ENCODE measurements around the gene LKAAEAR1.

LKAAEAR1 gene

DNA sequence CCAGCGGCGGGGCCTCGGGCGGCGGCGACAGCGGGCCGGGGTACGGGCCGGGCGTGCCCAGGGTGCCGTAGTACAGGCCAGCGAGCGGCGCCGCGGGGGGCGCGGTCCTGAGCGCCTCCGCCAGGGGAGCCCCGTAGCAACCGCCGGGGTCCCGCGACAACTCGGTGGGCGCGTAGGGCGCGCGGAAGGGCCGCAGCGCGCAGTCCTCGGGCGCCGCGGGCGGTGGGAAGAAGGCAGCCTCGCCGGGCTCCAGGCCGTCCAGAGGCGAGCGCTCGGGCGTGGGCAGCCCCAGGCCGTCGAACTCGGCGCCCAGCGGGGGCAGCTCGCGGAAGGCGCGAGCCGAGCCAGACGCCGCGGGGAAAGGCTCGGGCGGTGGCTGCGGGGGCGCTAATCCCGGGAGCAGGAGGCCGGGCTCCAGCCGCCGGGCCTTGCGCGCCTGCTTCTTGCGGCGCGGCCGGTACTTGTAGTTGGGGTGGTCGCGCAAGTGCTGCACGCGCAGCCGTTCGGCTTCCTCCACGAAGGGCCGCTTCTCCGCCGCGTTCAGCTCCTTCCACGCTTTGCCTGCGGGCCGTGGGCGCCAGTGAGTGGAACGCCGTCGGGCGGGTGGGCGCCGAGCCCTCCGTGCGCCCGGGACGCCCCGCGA lies 35.7 kb downstream of the LKAAEAR1 start:
- no peak for DNase-seq

DNA sequence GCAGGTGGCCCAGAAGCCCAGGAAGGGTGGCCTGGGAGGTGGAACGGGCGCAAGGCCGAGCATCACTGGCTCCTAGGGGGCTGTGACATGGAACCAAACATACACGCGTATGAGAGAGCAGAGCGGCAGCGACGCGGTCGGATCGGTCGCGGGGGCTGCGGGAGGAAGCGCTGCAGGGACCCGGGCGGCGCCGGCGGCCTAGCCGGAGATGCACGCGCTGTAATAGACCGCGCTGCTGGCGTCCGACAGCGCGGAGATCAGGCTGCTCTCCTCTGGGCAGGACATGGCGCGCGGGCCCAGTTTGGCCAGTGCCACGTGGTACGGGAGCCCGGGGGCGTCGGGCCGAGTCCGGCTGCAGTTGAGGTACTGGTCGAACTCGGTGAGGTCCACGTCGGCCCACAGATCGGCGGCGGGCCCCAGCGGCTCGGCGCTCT lies 36.2 kb downstream of the LKAAEAR1 start:
- no peak for DNase-seq

DNA sequence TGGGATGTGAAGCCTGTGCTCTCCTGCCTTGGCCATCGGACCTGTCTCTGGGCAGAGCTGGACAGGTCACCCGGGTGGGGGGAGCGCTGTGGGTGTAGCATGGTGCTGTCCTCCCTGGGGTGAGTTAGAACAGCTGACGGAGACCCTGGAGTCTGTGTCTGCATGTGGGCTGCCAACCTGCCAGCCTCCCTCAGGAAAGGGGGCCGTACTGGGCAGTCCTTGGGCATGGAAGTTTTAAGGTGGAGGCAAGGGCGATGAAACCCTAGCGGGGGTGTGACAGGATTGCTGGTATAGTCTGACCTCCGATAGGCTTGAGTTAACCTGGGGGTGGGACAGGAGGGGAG lies 37.2 kb downstream of the LKAAEAR1 start:
- DNase-seq, result no peak

DNA sequence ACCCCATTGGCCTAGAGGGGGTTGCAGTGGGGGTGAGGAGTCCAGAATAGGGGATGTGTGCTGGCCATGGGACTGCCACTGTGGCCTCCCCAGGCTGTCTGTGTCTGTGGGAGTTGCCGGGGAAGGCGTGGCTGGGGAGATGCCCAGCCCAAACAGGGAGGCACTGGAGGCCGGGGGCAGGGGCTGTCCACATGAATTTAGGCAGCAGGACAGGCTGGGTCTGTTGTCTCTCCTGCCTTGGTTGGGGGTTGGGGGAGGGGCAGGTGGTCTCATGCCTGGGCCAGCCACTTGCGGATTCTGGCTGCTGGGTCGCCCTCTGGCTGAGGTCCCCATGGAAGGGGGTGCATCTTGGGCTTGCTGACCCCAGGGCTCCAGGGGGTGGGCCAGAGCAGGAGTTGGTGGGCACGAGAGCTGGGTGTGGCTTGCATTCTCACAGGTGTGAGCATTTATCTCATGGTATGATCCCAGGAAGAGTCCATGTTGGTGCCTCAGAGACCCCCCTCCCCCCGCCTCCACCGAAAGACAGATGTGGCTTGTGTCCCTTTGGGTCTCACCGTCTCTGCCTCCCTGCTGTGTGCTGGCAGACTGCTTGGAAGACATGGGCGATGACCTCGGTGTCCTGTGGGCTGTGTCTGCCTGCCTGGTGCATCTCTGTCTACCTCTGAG lies 38.7 kb downstream of the LKAAEAR1 start:
- DNase-seq, result no peak

DNA sequence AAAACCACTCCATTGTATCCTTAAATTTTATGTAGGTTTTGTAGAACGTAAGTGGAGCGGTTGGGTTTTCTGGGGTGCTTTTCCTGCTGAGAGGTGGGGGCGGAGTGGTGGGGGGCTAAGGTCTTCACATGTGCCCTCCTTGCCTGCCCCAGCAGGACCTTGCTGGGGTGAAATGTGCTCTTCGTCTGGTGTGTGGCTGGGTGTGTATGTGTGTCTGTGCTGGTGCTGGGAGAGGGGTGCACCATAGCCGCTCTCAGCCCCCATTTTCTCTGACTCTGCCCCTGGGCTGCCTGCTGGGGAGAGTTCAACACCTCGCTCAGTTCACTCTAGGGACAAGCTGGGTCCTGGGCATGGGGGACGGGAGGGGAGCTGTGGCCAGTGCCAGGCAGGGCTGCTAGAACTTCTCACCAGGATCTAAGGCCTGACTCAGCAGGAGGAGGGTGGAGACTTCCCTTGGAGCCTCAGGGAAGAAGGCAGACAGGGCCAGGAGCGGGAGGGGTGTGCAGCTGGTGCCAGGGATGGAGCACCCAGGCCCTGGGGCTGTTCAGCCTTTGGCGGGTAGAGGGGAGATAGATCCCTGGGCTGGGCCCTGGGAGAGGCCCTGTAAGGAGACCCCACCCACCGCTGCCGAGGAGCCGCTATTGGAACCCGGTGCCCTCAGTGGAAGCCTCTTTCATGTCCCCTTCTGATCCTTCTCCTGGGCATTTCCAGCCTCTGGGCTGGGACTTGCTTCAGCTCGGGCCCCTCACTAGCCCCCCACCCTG lies 39.5 kb downstream of the LKAAEAR1 start:
- DNase-seq, result peak; percentile 65

DNA sequence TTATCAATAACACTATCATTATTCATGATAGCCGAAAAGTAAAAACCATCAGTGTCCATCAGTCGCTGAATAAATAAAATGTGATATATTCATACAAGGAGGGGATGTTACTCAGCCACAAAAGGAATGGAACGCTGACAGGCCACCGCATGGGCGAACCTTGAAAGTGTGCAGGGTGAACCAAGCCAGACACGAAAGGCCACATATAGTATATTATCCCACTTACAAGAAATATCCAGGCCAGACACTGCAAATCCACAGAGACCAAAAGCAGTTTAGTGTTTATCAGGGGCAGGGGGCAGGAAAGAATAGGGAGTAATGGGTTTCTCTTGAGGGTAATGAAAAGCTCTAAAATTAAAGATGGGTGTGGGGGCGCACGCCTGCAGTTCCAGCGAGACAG lies 40.4 kb downstream of the LKAAEAR1 start:
- no peak for DNase-seq

DNA sequence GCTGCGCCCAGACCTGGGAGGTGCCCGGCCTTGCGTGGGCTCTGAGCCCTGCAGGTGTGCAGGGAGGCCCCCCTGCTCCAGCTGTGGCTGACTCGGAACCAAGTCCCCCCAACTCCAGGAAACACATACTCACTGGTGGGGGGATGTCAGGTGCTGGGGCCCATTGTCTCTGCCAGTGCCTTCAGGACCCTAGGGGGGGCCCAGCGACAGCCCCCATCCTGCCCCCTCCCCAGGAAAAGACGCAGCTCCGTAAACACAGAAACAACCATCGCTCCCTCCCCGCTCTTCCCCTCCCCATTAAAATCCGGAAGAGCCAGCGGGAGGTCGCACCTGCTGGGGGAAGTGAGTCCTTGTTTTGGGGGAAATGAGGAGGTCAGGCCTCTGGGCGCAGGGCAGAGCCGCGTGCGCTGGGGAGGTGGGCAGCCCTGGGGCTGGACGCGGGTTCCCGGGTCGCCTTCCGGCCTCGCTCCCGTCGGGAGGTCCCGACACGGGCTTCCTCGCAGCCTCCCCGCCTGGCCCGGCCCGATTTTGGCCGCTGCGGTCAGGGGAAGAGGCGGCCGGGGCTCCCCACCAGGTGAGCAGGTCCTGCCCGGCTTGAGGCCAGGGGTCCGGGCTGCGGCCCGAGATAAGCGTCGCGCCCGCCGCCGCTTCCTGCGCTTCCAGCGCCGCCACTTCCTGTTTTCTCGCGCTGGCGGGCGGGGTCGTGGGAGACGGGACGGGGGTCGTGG lies 42.0 kb downstream of the LKAAEAR1 start:
- no peak for DNase-seq

DNA sequence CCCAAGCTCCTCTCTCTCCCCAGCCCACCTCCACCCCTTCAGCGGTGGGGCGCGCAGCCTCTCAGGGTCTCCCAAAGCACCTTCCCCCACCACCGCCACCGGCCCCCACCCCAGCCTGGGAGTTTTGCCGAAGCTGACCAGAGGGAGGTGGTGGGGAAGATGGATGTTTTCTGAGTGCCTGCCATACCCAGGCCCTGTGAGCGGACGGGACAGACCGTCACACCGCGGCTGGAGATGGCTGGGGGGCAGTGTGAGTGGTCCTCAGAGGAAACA lies 42.5 kb downstream of the LKAAEAR1 start:
- no peak for DNase-seq

DNA sequence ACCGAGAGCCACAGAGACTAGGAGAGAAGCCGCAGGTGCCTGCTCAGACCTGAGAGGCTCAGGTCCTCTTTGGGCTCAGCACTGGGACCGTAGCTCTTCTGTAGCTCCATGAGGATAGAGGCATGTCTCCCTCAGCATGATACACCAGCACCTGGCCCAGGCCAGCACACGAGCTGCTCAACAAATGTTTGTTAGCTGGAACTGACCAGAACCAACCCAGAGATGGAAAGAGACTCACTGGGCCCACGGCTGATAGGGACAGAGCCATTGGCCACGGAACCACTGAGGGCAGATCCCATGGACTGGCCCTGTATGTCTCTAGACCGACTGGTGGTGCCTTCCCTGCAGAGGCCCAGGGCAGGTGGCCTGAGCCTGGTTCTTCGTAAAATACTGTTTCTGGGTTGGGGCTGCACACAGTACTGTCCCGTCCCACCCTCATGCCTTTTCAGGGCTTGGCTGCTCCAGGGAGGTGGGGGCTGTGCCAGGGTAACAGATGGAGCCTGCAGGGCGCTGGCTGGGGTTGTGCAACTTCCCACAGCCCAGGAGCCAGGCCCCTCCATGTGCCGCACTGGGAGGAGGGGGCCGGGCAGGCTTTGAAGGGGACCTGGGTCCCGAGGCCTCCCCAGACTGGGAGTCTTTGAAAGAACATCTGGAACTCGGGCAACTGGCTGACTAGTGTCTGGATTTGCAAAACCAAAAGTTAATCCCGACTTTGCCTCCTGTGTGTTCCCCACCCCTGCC lies 43.0 kb downstream of the LKAAEAR1 start:
- DNase-seq, result no peak

DNA sequence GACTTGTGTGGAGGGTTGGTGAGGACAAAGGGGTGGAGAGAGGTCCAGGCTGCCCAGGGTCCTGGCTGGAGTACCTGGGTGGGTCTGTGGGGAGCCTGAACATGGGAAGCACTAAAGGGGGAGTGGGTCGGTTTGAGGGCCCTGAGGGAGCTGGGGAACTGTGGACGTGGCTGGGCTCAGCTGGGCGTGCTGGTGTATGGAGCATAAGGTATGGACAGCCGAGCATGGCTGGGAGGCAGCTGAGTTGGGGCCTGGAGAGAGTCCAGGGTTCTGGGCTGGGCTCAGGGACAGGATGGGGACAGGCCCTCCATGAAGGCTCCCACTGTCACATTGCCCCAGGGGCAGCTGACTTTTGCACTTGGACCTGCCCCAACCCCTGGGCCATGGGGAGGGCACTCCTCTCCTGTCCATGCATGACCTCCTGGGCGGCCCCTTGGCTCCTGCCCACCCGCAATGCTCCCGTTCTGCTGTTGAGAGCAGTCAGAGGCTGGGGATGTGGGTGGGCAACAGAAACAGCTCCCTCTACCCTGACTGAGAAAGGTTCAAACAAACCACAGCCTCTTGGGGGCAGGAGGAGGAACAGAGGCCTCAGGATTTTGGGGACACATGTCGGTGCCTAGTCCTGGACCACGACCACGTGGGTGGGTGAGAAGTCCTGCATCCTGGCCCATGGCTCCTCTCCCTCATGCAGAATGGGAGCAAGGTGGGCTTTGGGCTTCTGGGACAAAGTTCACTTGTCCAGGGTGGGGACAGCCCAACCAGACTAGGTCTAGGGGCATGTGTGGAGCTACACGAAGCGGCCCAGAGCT lies 43.8 kb downstream of the LKAAEAR1 start:
- no peak for DNase-seq

DNA sequence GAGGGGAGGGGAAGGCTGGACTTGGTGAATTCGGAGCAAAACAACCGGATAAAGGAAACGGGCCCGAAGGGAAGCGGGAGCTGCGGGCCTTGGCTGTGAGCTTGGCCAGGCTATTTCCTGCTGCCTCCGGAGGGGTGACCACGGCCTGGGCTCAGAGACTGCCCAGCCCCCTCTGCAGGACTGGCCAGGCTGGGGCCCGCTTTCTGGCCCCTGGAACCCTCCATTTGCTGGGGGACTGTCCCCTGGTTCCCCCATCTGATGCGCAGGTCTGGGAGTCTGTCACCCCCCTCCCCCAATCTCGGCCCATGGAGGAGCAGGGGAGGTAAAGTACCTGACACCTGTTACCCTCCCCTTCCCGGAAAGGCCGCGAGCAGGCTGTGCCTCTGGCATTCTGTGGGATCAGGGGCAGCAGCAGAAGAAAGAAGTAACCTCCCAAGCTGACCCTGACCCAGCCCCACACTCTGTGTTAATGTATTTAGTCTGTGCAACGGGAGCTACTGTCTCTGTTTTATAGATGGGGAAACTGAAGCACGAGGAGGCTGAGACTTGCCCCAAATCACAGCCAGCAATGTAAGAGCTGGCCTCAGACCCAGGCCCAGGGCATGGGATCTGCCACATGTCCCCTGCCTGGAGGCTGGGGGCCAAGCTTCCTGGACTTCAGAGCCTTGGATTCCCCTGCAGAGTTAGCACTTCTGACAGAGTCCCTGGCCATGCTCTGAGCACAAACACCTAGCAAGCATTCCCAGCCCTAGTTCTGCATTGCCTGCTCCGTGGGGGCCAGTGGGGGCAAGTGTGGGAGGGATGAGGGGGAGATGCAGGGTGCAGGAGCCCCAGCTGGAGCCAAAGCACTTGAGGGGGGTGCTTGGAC lies 44.7 kb downstream of the LKAAEAR1 start:
- no peak for DNase-seq

DNA sequence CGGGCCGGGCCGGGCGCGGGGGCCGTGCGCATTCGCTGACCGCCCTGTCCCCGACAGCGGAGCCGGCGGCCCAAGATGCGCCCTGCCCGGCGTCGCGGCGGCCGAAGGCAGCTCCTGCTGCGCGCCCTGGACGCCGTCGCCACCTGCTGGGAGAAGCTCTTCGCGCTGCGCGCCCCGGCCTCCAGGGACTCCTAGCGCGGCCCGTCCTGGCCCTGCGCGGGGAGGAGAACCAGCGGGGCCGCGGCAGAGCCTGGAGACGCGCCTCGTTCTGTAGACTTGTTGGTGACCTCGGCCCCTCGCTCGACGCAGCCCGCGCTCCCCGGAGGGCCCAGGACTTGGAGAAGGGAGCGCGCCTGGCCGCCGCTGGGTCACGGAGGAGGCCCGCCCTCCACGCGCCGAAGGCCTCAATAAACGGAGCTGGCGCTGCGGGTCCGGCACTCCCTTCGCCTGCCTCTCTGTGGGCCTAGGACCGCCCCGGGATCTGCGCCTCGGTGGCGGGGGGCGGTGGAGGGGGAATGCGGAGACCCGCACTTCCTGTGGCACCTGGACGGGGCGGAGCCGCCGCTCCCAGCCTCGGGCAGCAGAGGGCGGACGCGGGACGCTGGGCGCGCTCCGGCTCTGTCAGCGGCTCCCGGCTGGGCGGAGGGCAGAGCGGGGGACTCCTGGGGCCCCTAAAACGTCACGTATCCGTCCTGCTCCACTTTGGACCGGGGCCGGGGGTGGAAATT lies 45.5 kb downstream of the LKAAEAR1 start:
- DNase-seq, result no peak

DNA sequence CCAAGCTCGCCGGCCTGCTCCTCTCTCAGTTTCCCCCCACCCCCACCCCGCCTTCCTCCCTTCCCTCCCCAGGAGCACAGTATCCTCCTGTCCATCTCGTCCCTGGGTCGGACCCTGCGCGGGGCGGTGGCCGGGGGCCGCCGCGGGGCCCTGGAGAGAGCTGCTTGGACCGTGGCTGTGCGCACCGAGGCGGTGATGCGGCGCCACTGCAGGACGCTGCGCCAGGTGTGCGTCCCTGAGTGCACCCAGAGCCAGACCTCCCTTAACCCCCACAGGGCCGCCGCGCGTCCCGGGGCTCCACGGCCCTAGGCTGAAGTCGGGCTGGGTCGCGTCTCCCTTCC lies 46.0 kb downstream of the LKAAEAR1 start:
- DNase-seq, result no peak

DNA sequence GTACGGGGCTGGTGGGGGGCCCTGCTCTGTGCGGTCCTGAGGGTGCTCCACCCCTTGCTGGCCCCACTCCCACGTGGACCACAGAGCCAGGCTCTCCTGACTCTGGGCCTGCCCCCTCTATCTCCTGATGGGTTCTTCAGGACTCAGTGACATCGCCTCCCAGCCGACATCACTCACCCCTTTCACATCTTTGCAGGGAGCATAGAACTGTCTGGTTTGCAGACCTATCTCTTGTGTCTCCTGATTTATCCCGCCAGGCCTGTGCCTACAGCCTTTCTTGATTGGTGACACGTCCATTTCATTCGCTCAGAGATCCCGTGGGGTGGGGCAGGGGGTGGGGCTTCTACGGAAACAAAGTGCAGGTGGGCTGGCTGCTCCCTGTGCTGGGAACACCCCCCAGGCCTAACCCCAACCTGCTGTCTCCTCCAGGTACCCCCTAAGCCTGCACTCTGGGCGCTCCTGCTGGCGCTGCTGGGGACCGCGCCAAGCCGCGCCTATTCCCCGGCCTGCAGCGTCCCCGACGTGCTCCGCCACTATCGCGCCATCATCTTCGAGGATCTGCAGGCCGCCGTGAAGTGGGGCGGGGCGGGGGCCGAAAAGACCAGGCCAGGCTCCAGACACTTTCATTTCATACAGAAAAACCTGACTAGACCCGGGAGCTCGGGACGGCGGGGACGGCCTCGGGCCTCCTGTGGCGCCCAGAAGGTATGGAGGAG lies 46.5 kb downstream of the LKAAEAR1 start:
- DNase-seq, result no peak

DNA sequence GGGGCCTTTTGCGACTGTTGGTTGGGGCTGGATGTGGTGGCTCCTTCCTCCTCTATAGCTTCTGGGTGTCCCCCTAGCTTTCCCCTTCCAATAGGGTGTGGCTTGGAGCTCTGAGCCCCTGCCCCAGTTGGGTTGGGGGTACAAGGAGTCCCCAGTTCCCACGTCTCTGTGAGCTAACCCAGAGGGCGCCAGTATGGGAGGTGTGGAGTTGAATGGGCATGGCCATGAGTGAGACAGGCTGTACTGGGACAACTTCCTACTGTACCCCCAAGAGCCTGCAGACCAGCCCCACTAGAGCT lies 47.0 kb downstream of the LKAAEAR1 start:
- DNase-seq, result no peak

DNA sequence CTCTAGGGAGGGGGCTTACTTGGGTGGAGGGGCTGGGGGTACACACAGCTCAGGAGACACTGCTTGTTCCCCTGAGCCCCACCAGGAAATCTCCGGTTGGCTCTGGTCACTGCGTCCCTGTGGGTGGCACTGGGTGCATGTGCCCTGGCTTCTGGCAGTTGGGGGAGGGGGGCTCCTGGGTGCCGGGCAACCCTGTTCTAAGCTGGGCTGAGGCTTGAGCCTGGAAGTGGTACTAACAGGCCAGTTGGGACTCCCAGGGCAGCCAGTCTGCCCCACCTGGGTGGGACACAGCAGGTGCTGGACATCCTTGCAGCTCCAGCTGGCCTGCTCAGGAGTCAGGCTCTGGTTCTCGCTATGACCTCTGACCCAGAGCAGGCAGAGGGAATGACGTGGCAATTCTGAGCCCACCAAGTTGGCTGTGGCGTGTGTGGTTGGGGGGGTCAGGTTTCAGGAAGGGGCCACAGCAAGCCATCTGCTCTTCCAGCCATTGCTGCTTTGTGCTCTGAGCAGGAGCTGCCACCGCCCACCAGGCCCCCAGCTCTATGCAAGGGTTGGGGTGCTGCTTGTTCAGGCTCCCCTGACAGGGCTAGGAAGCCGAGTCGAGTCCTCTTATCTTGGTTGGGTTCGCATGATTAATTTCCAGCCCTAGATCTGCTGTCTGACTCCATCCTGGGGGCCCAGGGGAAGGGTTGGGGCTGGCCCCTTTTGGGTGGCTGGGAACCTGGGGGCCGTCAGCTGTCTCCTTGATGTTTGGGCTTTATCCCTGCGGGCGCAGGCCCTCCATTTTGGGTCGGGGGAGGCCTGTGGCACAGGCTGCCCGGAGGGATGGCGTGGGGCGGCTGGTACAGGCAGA lies 47.6 kb downstream of the LKAAEAR1 start:
- DNase-seq, result no peak

DNA sequence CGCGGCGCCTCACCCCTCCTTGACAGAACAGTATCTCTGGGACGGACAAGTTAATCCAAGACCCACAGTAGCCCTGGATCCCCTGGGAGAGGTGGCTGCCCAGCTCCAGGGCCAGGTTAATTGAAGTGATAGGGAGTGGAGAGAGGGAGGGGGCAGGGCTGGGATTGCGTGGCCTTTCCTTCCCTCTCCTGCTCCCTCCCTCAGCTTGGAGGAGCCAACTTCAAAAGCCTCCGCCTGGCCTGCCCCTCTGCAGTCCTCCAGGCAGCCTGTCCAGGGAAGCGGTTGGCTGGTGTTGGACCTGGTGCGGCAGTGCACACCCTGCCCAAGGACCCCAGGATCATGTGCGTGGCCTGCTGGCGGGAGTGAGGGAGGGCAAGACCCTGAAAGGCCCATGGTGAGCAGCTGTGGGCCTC lies 48.3 kb downstream of the LKAAEAR1 start, which contains the start of gene C20orf204:
Gene C20orf204, plus strand, starts transcription at position 250 of the 413 bp plus-strand sequence. Its CDS starts 142 bp downstream, at position 392.
- no peak for DNase-seq

DNA sequence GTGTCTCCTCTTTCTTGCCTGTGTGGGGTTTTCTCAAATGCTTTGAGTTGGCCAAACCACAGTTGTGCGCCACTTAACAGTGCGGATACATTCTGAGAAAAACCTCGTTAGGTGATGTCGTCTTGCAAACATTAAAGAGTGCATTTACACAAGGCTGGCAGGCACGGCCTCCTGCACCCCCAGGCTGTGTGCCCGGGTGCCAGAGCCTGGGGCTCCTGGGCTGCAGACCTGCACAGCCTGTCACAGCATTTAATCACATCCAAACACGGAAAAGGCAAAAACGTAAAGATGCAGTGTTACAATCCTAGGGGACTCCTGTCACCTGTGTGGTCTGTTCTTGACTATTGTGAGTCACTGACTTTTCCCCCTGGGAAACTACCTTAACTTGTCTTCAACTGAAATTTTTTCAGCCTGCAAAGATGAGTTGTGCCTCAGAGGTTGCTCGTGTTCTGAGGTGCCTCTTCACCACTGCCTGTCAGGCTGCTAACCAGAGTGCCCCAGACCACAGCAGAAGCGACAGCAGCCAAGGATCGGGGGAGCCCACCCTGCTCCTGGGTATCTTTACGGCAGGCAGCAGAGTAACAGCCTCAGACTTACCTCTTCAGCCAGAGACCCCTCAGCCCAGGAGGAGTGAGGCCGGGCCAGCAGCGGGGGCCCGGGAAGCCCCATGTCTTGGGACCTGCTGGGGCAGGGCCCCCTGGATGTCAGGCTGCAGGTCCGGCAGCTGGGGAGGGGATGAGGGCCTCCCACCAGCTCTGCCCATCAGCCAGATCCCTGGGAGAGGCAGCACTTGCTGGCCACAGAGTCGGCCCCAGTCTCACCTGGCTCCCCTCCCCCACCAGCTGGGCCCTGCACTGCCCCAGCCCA lies 48.9 kb downstream of the LKAAEAR1 start:
- DNase-seq, result no peak

All from amniotic stem cell (primary cell).